Suprapubic skin (tissue), 4 donors: Measurements from ENCODE around the gene SLC29A3.

Source experiments
- EP300 ChIP-seq: sonication (generic); formaldehyde crosslinking; IDR thresholded peaks from one replicate; pipeline ENCODE4 v1.6.1; 2017; ENCODE audit warnings: antibody characterized with exemption
- POLR2A ChIP-seq, 2 donors: fragments of 450-650 bp; IDR thresholded peaks; one replicate each; pipeline ENCODE4 v1.6.1; 2017; ENCODE audit warnings: antibody characterized with exemption in 2 of 2, mild to moderate bottlenecking in 2 of 2, moderate library complexity in 2 of 2
- POLR2AphosphoS5 ChIP-seq, 3 donors: sonication (generic); formaldehyde crosslinking; IDR thresholded peaks; one replicate each; pipeline ENCODE4 v1.6.1; 2017; ENCODE audit warnings: antibody characterized with exemption in 3 of 3
- TF ChIP-seq, protein P1 (sequence below), 2 donors: fragments of 200-600 bp in 1 of 2; fragments of 450-650 bp in 1 of 2; sonication (generic) in 1 of 2; IDR thresholded peaks; one replicate each; pipeline ENCODE4 v1.5.1; 2016 to 2019; ENCODE audit warnings: antibody characterized with exemption in 2 of 2, mild to moderate bottlenecking in 1 of 2, moderate library complexity in 1 of 2

DNA sequence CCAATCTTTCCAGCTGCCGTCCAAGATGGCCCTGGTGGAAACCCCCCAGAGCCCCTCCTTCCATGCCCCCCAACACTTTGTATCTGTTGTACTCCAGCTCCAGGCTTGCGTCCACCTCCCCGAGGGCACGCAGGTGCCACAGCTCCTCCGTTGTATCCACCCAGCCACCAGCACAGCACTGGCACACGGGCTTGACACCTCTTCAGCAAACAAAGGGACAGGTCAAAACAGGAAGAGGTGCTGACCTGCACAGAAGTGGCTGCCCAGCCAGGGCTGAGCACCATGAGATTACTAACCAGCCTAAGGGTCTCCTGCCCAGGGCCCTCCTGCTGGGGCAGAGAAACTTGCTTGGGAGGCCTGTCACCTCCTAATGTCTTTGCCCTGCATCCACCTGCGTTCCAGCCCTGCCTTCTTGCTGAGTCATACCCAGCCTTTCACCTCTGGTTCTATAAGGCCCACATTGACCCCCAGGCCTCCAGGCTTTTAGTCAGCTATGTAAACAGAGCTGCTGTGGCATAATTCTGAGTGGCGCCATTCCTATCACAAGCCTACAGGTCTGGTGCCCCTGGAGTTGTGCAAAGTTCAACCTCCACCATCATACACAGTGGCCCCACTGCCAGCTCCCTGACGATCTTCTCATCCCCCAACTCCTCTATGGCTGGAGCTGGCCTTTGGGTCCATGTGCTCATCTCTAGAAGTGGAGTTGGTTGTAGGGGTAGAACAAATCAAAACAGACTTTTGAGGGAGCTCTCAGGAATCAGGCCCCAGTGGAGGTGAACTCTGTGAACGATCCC, 20.9 kb downstream of the SLC29A3 start:
- TF ChIP-seq, protein P1, sequence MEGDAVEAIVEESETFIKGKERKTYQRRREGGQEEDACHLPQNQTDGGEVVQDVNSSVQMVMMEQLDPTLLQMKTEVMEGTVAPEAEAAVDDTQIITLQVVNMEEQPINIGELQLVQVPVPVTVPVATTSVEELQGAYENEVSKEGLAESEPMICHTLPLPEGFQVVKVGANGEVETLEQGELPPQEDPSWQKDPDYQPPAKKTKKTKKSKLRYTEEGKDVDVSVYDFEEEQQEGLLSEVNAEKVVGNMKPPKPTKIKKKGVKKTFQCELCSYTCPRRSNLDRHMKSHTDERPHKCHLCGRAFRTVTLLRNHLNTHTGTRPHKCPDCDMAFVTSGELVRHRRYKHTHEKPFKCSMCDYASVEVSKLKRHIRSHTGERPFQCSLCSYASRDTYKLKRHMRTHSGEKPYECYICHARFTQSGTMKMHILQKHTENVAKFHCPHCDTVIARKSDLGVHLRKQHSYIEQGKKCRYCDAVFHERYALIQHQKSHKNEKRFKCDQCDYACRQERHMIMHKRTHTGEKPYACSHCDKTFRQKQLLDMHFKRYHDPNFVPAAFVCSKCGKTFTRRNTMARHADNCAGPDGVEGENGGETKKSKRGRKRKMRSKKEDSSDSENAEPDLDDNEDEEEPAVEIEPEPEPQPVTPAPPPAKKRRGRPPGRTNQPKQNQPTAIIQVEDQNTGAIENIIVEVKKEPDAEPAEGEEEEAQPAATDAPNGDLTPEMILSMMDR (IDR thresholded peaks at IDR 0.05) = no peak
- no peak for TF ChIP-seq POLR2A (IDR thresholded peaks at IDR 0.05)
- no peak for TF ChIP-seq POLR2AphosphoS5 (IDR thresholded peaks at IDR 0.05)
- no peak for TF ChIP-seq EP300
